KMS-11 (cell line): ENCODE results near the gene SOWAHB.

Experiments used
- H2AFZ ChIP-seq: fragments of 200-600 bp; sonication (generic); 2 replicates; pipeline ENCODE4 v1.6.1; 2016; ENCODE audit warnings: antibody characterized with exemption, mixed run types, low read depth
- H3K27ac ChIP-seq: fragments of 200-600 bp; sonication (generic); 2 replicates; pipeline ENCODE4 v1.6.1; 2016; ENCODE audit warnings: mild to moderate bottlenecking, mixed run types
- H3K27me3 ChIP-seq: fragments of 200-600 bp; sonication (generic); 2 replicates; pipeline ENCODE4 v1.6.1; 2017; ENCODE audit warnings: mild to moderate bottlenecking, low read depth, mixed run types, moderate library complexity; ENCODE audit not compliant: insufficient read depth
- H3K36me3 ChIP-seq: fragments of 200-600 bp; sonication (generic); 2 replicates; pipeline ENCODE4 v1.6.1; 2017; ENCODE audit warnings: mild to moderate bottlenecking, mixed run types; ENCODE audit not compliant: insufficient read depth
- H3K4me1 ChIP-seq: fragments of 200-600 bp; sonication (generic); 2 replicates; pipeline ENCODE4 v1.6.1; 2016; ENCODE audit warnings: mild to moderate bottlenecking, low read depth, mixed run types; ENCODE audit not compliant: poor library complexity, severe bottlenecking
- H3K4me2 ChIP-seq: fragments of 200-600 bp; sonication (generic); 2 replicates; pipeline ENCODE4 v1.7.0; 2016; ENCODE audit warnings: mild to moderate bottlenecking, mixed run types
- H3K4me3 ChIP-seq: fragments of 200-600 bp; sonication (generic); IDR thresholded peaks from 2 replicates; pipeline ENCODE4 v1.6.1; 2017; ENCODE audit warnings: low read depth, low read length, mixed read lengths; ENCODE audit not compliant: insufficient read depth
- H3K79me2 ChIP-seq: fragments of 200-600 bp; sonication (generic); 2 replicates; pipeline ENCODE4 v1.6.1; 2016; ENCODE audit warnings: low read depth, mixed run types; ENCODE audit not compliant: insufficient read depth
- H3K9ac ChIP-seq: fragments of 200-600 bp; sonication (generic); 2 replicates; pipeline ENCODE4 v1.6.1; 2016; ENCODE audit warnings: mild to moderate bottlenecking, mixed run types
- H4K20me1 ChIP-seq: fragments of 200-600 bp; sonication (generic); 2 replicates; pipeline ENCODE4 v1.6.1; 2016; ENCODE audit warnings: mild to moderate bottlenecking, mixed run types; ENCODE audit not compliant: insufficient read depth
- TF ChIP-seq, protein P1 (sequence below): fragments of 200-600 bp; sonication (generic); conservative IDR thresholded peaks from 2 replicates; pipeline ENCODE4 v1.6.1; 2017; ENCODE audit warnings: low read depth, mild to moderate bottlenecking, antibody characterized with exemption, low read length, moderate library complexity, mixed read lengths

SOWAHB gene

GRCh38 chr4:76930685-76931084, 32.7 kb upstream of the SOWAHB start:
- TF ChIP-seq, protein P1, sequence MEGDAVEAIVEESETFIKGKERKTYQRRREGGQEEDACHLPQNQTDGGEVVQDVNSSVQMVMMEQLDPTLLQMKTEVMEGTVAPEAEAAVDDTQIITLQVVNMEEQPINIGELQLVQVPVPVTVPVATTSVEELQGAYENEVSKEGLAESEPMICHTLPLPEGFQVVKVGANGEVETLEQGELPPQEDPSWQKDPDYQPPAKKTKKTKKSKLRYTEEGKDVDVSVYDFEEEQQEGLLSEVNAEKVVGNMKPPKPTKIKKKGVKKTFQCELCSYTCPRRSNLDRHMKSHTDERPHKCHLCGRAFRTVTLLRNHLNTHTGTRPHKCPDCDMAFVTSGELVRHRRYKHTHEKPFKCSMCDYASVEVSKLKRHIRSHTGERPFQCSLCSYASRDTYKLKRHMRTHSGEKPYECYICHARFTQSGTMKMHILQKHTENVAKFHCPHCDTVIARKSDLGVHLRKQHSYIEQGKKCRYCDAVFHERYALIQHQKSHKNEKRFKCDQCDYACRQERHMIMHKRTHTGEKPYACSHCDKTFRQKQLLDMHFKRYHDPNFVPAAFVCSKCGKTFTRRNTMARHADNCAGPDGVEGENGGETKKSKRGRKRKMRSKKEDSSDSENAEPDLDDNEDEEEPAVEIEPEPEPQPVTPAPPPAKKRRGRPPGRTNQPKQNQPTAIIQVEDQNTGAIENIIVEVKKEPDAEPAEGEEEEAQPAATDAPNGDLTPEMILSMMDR = no peak
- H3K36me3 ChIP-seq = no peaks in the 10 kb centered on the region
- H3K27ac ChIP-seq = no peak overlapping the region
- H3K4me3 ChIP-seq = no peak overlapping the region
- no peaks in the 10 kb centered on the region for H3K27me3 ChIP-seq
- no peak overlapping the region for H3K9ac ChIP-seq
- no peak overlapping the region for H2AFZ ChIP-seq
- H3K4me2 ChIP-seq = no peak overlapping the region
- no peaks in the 10 kb centered on the region for H4K20me1 ChIP-seq
- H3K79me2 ChIP-seq = no peaks in the 10 kb centered on the region
- H3K4me1 ChIP-seq = no peaks in the 10 kb centered on the region

DNA sequence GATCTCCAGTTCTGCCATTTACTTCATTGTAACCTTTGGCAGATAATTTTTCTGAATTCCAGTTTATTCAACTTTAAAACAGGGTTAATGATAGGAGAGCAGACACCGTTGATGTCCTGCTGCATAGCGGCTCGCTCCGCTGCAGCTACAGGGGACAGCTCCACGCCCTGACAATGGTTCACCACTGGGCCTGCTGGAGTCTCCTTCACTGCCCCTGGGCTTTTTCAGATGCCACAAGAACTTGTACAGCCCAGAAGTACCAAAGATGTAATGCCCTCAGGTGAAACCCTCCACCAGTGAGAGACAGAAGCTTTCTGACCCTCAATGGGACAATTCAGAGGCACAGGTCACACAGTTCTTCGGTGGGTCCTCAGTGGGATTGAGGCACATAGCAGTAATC, 28.9 kb upstream of the SOWAHB start:
- Histone ChIP-seq H3K9ac (no peak overlapping the region), H2AFZ (no peak overlapping the region), H3K4me2 (no peak overlapping the region), H3K27me3 (no peaks in the 10 kb centered on the region), H3K4me3 (no peak overlapping the region), H4K20me1 (no peaks in the 10 kb centered on the region), H3K27ac (no peak overlapping the region), H3K4me1 (no peaks in the 10 kb centered on the region), H3K79me2 (no peaks in the 10 kb centered on the region), H3K36me3 (no peaks in the 10 kb centered on the region)
- TF ChIP-seq, protein P1 = no peak

- H3K79me2 ChIP-seq = no peaks in the 10 kb centered on the region
- H2AFZ ChIP-seq = no peak overlapping the region
- no peaks in the 10 kb centered on the region for H3K36me3 ChIP-seq
- H3K27me3 ChIP-seq = no peaks in the 10 kb centered on the region
- TF ChIP-seq, protein P1 = no peak
- H3K4me3 ChIP-seq = no peak overlapping the region
- H3K4me1 ChIP-seq = no peaks in the 10 kb centered on the region
- H4K20me1 ChIP-seq = no peaks in the 10 kb centered on the region
- no peak overlapping the region for H3K4me2 ChIP-seq
- H3K27ac ChIP-seq = no peak overlapping the region
- no peak overlapping the region for H3K9ac ChIP-seq
Observed at GRCh38 chr4:76923619-76924357, 25.8 kb upstream of the SOWAHB start.

- Histone ChIP-seq H3K4me2 (no peak overlapping the region), H3K4me3 (no peak overlapping the region), H3K79me2 (no peaks in the 10 kb centered on the region), H3K27ac (no peak overlapping the region), H4K20me1 (no peaks in the 10 kb centered on the region), H3K27me3 (no peaks in the 10 kb centered on the region), H2AFZ (no peak overlapping the region), H3K9ac (no peak overlapping the region), H3K36me3 (no peaks in the 10 kb centered on the region), H3K4me1 (no peaks in the 10 kb centered on the region)
- TF ChIP-seq, protein P1 = no peak
Observed at GRCh38 chr4:76920715-76921114, 22.8 kb upstream of the SOWAHB start.
